Inferior parietal cortex (tissue), 1 donor: ENCODE data around the gene AIFM2.
"Not testable (repeated sequence)": the region's sequence is repeated elsewhere in the genome, so short reads cannot be mapped to it uniquely, and the experiment has no call there.

Experiments
- DNase-seq: peaks from one replicate; pipeline ENCODE4 v3.0.0-alpha.2; 2016; ENCODE audit errors: extremely low spot score

AIFM2 gene

DNA sequence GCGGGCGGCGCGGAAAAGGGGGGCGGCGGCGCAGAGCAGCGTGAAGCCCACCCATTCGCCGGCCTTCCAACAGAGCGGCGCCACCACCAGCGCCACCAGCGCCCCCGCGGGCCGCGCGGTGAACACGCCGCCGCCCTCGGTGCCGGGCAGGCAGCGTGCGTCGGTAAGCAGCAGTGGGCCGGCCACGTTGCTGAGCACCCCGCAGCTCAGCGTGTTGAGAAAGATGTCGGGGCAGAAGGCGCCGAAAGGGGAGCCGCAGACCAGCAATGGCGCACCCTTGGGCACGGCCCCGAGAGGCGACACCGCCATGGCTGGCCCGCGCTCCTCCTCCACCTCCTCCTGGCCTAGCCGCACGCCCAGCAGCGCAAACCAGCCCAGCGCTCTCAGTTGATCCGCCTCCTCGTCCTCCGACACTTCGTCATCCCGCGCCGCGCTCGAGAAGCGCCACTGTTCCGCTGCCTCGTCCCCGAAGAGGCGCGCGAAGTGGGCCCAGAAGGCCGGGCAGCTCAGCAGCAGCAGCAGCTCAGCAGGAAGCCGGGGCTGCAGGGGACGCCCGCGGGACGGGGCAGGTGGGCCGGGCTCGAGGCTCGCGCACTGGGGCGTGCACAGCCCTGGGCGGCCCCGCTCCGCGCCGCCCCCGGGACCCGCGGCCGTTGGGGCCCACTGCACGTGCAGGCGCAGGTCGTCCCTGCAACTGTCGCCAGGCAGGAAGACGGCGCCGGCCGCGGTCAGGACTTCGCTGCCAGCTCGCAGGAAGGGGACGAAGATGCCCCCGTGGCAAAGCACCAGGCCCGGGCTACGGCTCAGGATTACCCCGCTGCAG is 13.3 kb upstream of the AIFM2 start:
- DNase-seq, result peak; percentile 43

DNA sequence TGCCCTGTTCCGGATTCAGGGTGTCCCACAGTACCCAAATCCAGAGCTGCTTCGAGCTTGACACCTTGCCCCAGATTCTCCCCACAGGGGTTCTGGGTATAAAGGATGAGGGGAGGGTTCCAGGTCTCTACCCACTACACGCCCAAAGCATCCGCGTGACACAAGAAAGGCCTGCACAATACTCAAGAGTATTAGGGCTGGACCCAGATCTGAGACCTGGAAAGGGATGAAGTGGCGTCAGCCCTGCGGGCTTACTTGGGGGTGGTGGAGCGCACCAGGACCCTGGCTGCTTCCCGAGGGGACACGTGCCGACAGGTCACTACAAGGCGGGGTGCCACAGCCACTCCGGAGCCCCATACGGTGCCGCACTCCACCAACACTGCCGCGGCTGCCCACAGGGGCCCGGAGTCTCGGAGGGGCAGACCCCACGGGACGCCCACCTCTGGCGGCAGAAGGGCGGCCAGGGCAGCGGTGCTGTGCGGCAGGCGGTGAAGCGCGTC is 12.6 kb upstream of the AIFM2 start:
- no peak for DNase-seq

GRCh38 chr10:70144372-70145110 is 11.9 kb upstream of the AIFM2 start:
- DNase-seq, result no peak

DNA sequence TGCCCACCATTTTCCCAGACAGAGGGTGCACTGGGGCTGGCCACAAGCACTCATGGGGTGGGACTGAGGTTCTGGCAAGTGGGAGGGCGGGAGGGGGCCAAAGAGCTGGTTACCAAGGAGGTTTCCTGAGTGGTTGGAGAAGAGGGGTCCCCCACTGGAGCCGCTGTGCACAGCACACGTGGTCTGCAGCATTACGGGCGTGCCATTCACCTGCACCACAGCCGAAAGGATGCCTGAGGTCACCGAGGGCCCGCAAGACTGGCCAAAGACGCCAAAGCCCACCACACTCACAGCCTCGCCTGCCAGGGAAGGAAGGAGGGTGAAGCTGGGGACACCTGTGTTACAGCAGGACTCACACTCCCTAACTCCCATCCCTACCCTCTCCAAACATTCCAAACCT is 9.9 kb upstream of the AIFM2 start:
- no peak for DNase-seq

DNA sequence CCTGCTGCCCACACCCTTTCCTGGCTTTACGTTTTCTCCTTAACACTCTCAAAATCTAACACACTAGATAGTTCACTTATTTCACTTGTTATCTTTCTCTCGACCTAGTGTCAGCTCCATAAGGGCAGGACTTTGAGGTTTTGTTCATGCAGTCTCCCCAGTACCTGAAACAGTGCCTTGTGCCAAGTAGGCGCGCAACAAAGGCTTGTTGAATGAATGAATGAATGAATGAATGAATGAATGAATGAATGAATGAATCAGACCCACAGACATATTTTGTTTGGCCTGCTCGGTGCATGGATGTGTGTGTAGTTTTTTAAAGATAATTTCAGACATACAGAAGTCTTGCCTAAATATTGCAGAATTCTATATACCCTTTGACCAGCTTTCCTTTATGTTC is 7.7 kb upstream of the AIFM2 start:
- no peak for DNase-seq

DNA sequence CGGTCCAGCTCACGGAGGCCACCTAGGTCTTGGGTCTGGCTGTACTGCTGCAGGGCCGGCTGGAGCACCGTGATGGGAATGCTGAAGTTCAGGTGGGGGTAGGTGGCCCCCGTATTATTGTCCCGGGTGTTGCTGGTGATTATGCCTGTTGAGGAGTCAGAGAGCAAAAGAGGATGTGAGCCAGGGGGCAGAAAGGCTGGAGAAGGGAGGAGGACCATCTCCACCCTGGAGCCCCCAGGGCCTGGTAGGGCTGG is 7.3 kb upstream of the AIFM2 start:
- no peak for DNase-seq

DNA sequence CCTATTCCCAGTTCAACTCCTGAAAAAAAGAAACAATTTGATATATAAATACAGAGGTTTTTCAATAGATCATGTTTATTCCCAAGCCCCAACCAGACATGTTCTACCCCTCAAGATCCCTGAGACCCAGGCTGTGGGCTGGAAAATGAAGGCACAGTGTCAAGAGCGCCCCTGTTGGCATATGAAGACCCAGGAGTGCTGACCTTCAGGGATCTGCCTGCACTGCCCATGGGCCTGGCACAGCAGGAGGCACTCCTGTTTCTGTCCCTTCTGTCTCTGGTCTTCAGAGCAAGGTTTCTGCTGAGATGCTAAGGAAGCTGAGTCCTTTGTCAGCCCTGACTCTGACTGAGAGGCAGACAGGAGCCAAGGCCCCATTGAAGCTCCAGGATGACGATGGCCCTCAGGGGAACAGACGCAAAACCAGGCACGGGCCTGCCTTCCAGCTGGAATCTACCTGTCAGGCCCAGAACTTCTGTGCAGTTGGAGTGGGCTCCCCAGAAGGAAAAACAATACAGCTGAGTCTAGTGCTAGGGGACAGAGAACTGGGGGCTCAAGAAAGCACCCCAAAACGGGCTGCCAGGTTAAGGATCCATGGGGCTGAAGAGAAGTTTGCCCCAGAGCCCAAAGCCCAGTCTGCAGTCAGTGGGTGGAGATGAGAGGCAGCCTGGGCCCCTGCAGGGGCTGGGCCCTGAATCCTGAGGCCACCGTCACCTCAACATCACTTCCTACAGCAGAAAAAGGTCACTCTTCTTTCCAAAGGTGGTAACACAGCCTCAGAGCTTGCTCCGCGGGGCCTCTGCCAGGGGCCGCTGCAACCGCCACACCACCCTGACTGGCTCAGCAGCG is 6.7 kb upstream of the AIFM2 start:
- no peak for DNase-seq

DNA sequence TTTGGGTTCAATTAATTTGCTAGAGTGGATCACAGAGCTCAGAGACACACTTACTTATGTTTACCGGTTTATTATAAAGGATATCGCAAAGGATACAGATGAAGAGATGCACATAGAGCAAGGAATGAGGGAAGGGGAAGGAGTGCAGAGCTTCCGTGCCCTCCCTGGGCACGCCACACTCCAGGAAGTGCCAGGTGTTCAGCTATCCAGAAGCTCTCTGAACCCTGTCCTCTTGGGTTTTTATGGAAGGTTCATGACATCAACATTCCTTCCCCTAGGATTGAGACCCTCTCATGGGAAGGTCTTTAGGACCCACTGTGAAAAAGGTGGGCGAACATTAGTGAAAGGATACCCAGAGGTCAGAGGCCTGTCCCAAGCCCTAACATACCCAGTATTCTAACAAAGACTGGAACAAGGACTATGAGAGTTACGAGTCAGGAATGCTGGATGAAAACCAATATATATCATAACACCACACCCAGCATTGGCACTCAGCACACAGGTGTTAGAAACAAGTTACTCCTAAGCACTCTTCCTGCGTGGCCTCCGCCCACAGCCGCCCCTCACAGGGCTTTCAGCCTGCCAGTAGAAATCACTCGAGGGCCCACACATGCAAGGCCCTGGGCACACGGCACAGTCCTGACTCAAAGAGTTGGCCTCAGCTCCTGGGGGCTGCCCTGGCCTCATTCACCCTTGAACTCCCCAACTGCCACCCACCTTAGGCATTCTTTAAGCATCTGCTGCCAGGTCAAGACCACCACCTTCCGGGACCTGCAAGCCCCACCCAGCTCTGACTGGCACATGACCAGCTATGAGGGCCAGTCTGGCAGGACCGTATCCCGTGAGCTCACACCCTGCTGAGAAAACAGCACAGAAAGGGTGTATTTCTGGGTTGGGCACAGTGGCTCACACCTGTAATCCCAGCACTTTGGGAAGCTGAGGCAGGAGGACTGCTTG is 5.6 kb upstream of the AIFM2 start:
- no peak for DNase-seq

GRCh38 chr10:70137135-70137534 is 4.5 kb upstream of the AIFM2 start:
- DNase-seq, result no peak

DNA sequence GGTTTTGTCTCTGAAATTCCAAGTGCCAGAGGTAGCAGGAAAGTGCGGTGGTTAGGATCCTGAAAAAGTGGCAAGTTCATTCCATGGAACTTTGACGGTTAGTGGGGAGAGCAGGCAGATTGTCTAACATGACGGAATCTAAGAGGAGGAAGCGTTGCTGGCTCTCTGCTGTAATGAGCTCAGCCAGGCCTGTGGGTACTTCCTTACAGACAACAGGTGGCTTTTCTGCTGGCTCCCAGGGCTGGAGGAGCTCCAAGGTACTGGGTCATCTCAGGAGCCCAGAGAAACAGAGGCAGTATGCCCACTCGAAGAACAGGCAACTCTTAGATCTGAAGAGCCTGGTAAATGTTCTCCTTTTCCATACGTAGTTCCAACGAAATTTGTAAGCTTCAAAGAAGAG is 3.1 kb upstream of the AIFM2 start:
- DNase-seq, result no peak

DNA sequence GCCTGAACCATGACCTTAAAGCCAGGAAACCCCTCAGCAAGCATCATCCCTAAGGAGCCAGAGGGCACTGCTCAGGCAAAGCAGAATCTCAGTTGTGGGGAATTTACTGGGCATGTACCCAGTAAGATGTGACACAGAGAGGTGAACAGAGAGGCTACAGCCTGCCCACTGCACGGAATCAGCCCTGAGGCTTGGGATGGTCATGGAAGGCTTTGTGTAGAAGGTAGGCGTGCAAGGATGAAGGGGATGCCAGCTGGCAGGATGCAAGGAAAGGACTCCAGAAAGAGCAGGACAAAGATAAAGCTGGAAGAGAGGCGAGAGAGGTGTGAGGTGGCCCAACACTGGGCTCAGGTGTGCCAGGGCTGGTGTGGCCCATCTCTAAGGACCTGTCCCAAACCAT is 2.4 kb upstream of the AIFM2 start:
- DNase-seq, result no peak

DNA sequence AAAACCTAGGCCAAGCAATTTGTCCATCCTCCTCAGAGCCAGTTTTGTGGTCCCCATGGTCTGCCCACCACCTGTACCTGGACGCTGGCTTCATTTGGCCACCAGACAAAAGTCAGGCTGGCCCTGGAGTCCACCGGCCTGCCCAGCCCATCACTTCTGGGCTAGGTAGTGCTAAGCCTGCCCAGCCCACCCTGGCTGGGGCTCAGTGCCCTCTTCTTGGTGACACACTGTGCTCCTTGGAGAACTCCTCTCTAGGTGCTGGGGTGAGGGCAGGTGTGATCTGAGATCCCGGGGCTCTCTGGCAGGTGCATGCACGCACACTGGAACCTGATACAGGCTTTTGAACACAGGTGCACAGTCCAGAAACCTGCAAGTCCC is 1.1 kb downstream of the AIFM2 start:
- DNase-seq, result no peak

DNA sequence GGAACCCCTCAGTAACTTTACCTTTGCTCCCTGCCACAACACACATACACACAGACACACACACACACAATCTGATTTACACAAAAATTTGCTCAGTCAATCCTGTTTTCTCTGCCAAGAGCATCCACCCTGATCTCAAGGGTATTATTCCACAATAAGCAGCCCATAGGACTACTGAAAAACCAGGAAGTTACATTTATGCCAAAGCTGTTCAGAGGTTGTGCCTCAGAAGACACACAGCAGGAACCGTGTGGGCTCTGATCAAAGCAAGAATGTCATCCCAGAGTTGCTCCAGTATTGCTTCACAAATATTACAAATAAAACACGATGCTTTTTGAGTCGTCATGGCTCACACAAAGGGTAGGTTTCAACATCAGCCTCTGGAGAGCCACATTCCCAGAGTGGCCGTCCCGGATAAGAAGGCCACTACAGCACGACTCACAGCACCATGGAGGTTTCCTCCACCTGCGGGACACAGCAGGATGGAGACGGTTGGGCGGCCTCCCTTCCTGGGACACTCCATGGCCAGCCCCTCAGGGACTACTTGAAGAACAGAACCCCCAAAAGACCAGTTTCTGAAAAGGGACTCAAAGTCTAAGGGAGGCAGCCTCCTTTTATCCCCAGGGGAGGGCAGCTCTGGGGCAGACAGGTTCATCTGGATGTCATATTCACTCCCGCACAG is 1.6 kb downstream of the AIFM2 start:
- no peak for DNase-seq

DNA sequence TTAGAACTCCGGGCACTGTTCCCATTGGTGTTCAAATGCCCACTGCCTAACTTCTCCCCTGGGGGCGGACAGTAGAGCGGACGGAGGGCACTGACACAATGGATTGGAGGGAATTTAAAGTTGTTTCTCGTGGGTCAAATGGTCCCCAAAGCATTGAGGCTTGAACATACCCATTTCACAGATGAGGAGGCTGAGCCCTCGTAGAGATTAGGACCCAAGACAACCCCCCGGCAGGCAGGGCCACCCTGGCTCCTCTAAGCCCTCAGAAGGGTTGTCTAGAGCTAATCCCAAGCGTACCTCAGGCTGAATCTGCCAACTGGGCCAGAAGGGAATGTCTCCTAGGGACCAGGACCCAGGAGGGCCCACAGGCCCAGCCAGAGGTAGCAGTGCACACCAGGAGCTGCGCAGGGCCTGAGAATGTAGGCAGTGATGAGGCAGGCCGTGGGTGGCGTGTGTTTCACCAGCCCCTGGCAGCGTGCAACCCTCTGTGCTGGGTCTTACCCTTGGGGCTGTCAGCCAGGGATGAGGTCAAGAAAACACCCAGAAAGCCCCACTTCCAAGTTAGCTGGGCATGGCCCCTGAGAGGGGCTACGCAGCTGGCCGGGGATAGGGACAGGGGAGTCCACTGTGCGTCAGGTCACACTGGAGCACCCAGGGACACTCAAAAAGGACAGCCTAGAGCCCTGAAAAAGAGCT is 5.8 kb downstream of the AIFM2 start:
- no peak for DNase-seq

- no peak for DNase-seq
Observed at GRCh38 chr10:70125918-70126552, 6.6 kb downstream of the AIFM2 start.

DNA sequence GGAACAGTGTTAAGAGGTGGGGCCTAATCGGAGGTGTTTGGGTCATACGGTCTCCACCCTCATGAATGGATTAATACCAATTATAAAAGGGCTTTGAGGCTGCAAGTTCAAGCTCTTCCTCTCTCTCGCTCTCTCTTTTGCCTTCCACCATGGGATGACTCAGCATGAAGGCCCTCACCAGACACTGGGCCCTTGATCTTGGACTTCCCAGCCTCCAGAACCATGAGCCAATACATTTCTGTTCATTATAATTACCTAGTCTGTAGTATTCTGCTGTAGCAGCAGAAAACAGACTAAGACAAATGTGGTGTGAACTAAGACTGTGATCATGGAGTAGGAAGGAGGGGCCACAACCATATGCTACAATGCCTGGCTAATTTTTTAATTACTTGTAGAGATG is 7.7 kb downstream of the AIFM2 start:
- DNase-seq, result no peak

- DNase-seq, result no peak
Observed at GRCh38 chr10:70124415-70124814, 8.2 kb downstream of the AIFM2 start.

DNA sequence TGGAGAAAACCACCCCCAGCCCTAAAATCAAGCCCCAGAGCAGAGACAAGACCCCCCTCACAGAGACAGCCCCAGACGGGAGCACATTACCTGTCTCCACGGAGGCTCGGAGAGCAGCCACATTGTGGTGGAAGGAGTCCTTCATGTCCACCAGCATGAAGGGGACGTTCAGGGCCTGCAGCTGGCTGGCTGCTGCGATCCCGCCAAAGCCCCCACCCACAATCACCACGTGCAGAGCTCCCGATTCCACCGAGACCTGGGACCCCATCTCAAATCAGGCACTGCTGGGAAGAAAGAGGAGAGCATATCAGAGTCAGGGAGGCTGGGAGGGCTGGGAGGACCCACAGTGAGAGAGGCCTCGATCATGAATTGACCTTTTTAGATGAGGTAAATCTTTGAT is 8.8 kb downstream of the AIFM2 start:
- DNase-seq, result no peak

- not testable (repeated sequence) for DNase-seq
Observed at GRCh38 chr10:70123166-70123565, 9.5 kb downstream of the AIFM2 start.

DNA sequence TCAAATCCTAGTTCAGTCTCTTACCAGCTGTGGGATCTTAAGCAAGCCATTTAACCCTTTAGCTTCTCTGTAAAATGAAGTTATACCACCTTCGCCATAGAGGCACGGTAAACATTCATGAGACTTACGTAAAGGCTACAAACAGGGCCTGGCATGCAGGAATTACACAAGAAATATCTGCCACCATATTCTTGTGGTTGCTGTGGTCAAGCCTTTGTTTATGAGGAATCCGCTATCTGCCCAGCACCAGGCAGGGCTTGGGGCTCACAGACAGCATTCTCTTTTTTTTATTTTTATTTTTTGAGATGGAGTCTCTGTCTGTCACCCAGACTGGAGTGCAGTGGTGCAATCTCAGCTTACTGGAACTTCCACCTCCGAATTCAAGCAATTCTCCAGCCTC is 9.9 kb downstream of the AIFM2 start:
- no peak for DNase-seq
